HS-27A (cell line): Measurements from ENCODE around the gene EYA2.

ENCODE experiments used
- DNase-seq: peaks from one replicate; pipeline ENCODE4 v3.0.0-alpha.2; 2012; ENCODE audit warnings: low read depth, missing footprints

The EYA2 gene

GRCh38 chr20:46933150-46933549 is 38.5 kb downstream of the EYA2 start:
- DNase-seq, result no peak

GRCh38 chr20:46934746-46935287 is 40.2 kb downstream of the EYA2 start:
- no peak for DNase-seq

DNA sequence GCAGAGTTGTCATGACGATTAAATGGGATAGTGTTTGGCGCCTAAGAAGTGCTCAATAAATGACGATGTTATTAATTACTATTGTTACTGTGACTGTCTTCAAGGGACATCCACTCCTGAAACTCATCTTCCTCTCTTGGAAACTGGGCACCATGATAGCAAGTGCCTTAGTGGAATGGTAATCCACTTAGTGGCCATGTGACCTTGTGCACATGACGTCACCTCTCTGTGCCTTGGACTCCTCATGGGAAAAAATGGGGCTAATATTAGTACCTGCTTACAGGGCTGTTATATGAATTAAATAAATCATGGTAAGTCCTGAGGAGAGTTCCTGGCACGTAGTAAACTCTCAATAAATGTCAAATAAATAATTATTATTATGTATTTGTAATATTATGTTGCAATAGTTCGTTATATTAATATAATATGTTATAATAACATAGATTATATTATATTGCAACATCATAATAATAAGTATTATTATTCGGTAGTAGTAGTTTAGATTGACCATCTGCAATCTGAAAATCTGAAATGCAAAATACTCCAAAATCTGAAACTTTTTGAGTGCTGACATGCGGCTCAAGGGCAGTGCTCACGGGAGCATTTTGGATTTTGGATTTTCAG is 40.9 kb downstream of the EYA2 start:
- no peak for DNase-seq

- no peak for DNase-seq
These were observed 41.9 kb downstream of the EYA2 start for GRCh38 chr20:46936415-46937156.

DNA sequence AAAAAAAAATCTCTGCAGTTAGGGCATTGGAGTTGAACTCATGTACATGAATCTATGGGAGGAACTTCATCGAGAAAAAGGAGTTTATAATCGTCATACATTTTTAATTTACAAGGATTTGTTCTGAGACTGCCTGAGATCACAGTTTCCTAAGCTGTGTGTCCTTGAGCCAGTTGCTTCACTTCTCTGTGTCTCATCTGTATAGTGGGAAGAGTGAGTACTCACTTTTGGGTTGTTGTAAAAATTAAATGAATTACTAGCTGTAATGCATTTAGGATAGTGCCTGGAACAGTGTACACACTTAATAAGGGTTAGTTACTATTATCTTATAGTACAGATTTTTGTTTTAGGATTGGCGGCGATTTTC is 42.5 kb downstream of the EYA2 start:
- DNase-seq, result no peak

GRCh38 chr20:46937533-46938226 is 43.0 kb downstream of the EYA2 start:
- no peak for DNase-seq

GRCh38 chr20:46938434-46938833 is 43.8 kb downstream of the EYA2 start:
- DNase-seq, result no peak

- no peak for DNase-seq
These were observed 44.7 kb downstream of the EYA2 start for GRCh38 chr20:46939031-46939965.

DNA sequence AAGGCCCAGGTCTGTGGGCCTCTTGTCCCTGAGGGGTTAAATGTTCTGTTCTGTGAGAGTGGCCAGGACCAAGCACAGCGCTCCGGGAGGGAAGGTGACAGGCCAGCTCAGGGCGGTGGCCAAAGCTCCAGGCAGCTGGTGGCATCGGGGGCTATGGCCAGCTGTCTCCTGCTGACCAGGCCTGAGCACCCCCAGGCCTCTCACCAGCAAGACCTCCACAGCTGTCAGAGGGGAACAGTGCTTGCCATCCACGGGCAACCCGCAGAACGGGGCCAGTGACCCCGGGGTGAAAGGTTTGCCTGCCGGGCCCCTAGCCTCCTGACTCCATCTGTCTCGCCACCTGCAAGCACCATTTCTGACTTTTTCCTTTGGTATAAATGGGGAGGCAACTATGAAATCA is 46.0 kb downstream of the EYA2 start:
- no peak for DNase-seq

GRCh38 chr20:46941404-46941803 is 46.8 kb downstream of the EYA2 start:
- no peak for DNase-seq

GRCh38 chr20:46943861-46944591 is 49.4 kb downstream of the EYA2 start:
- DNase-seq, result no peak

- DNase-seq, result no peak
These were observed 50.8 kb downstream of the EYA2 start for GRCh38 chr20:46945465-46945864.

GRCh38 chr20:46946181-46946624 is 51.6 kb downstream of the EYA2 start:
- no peak for DNase-seq

DNA sequence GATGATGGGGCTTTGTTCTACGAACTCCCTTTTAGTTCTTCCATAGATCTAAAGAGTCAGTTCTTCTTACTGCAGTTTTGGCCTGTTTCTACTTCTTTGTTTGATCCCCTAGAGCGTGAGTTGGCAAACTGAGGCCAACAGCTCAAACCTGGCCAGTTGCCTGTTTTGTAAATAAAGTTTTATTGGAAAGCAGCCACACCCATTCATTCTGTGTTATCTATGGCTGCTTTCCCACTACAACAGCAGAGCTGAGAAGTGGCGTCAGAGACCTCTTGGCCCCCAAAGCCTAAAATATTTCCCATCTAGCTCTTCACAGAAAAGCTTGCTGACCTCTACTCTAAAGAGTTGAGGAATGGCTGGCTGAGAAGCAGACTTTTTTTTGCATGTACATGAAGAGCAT is 52.2 kb downstream of the EYA2 start:
- no peak for DNase-seq

DNA sequence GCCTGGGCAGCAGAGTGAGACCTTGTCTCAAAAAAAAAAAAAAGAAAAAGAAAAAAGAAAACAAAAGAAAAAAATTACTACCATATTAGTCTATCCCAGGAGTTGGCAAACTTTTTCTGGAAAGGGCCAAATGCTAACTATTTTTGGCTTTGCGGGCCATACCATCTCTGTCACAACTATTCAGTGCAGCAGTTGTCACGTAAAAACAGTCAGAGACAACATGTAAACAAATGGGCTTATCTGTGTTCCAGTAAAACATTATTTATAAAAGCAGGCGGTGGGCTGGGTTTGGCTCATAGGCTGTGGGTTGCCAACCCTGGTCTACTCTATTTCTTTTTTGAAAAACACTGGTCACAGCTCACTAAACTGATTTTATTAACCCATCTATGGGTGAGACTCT is 53.4 kb downstream of the EYA2 start:
- no peak for DNase-seq

DNA sequence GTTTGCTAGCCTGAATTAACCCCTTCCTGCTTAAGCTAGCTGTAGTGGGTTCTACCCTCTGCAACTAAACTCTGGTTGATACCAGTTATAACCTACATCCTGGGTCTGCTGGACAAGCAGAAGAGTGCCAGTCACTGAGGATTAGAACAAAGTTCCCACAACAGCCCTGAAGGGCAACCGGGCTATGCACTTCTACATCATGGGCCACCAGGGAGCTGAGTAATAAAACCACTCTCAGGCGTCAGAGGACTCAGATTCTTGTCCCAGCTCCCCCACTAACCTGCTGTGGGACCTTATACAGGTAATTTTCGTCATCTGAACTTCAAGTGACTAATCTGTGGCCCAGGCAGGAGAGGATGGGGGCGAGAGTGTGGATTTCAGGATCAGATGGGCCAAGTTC is 56.8 kb downstream of the EYA2 start:
- DNase-seq, result no peak

- no peak for DNase-seq
These were observed 57.3 kb downstream of the EYA2 start for GRCh38 chr20:46951840-46952497.

DNA sequence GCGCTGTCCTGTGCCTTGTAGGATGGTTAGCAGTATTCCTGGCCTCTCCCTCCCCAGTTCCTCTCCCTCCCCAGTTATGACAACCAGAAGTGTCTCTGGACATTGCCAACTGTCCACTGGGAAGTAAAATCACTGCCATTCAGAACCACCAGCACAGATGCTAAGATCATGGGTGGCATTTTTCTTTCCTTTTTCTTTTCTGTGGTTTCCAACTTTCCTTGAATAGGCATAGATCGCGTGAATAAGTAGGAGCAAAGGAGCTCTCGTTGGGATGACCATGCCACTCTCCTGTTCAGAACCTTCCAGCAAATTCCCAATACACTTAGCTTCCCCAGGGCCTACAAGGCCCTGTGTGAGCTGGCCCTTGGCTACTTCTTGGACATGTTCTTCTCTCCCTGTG is 59.0 kb downstream of the EYA2 start:
- no peak for DNase-seq

- DNase-seq, result peak; percentile 96
These were observed 59.9 kb downstream of the EYA2 start for GRCh38 chr20:46954490-46955038.
